Suprapubic skin (tissue), 4 donors: ENCODE measurements around the gene RHOB.

ENCODE experiments used
- POLR2A ChIP-seq, 2 donors: fragments of 450-650 bp; IDR thresholded peaks; one replicate each; pipeline ENCODE4 v1.6.1; 2017; ENCODE audit warnings: antibody characterized with exemption in 2 of 2, mild to moderate bottlenecking in 2 of 2, moderate library complexity in 2 of 2
- POLR2AphosphoS5 ChIP-seq, 3 donors: sonication (generic); formaldehyde crosslinking; IDR thresholded peaks; one replicate each; pipeline ENCODE4 v1.6.1; 2017; ENCODE audit warnings: antibody characterized with exemption in 3 of 3
- TF ChIP-seq, protein P1 (sequence below), 2 donors: fragments of 200-600 bp in 1 of 2; fragments of 450-650 bp in 1 of 2; sonication (generic) in 1 of 2; IDR thresholded peaks; one replicate each; pipeline ENCODE4 v1.5.1; 2016 to 2019; ENCODE audit warnings: antibody characterized with exemption in 2 of 2, mild to moderate bottlenecking in 1 of 2, moderate library complexity in 1 of 2

DNA sequence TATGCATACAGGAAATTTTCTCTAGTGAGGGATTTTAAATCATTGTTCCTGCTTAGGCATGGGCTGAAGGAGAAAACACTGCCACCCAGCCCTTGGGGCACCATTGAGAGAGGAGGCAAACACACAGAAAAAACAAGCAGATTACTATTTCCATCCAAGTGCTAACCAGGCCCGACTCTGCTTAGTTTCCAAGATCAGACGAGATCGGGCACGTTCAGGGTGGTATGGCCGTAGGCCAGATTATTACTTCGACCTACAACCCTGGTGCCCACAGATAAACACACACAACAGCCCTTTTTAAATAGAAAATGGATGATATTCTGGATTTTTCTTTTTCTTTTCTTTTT is 45.4 kb upstream of the RHOB start:
- TF ChIP-seq, protein P1, sequence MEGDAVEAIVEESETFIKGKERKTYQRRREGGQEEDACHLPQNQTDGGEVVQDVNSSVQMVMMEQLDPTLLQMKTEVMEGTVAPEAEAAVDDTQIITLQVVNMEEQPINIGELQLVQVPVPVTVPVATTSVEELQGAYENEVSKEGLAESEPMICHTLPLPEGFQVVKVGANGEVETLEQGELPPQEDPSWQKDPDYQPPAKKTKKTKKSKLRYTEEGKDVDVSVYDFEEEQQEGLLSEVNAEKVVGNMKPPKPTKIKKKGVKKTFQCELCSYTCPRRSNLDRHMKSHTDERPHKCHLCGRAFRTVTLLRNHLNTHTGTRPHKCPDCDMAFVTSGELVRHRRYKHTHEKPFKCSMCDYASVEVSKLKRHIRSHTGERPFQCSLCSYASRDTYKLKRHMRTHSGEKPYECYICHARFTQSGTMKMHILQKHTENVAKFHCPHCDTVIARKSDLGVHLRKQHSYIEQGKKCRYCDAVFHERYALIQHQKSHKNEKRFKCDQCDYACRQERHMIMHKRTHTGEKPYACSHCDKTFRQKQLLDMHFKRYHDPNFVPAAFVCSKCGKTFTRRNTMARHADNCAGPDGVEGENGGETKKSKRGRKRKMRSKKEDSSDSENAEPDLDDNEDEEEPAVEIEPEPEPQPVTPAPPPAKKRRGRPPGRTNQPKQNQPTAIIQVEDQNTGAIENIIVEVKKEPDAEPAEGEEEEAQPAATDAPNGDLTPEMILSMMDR (IDR thresholded peaks at IDR 0.05), result no peak
- TF ChIP-seq POLR2A (IDR thresholded peaks at IDR 0.05) (no peak), POLR2AphosphoS5 (IDR thresholded peaks at IDR 0.05) (no peak)
